Measurements from ENCODE around the gene NAPG.
"Not testable (repeated sequence)": the region's sequence is repeated elsewhere in the genome, so short reads cannot be mapped to it uniquely, and the experiment has no call there.

The NAPG gene

GRCh38 chr18:10556251-10556650 lies 30.4 kb downstream of the NAPG start:
- not testable (repeated sequence) for DNase-seq

- DNase-seq, result no peak
Observed at GRCh38 chr18:10557085-10557677, 31.4 kb downstream of the NAPG start.

- DNase-seq, result no peak
Observed at GRCh38 chr18:10558243-10558966, 32.6 kb downstream of the NAPG start.

GRCh38 chr18:10558967-10559298 lies 33.1 kb downstream of the NAPG start:
- DNase-seq, result no peak

GRCh38 chr18:10559553-10560451 lies 34.0 kb downstream of the NAPG start:
- no peak for DNase-seq

GRCh38 chr18:10560452-10561045 lies 34.7 kb downstream of the NAPG start:
- peak; percentile 45 to 82 (median 69) for DNase-seq

- DNase-seq, result no peak
Observed at GRCh38 chr18:10562773-10563160, 36.9 kb downstream of the NAPG start.

- DNase-seq, result no peak
Observed at GRCh38 chr18:10563886-10564285, 38.1 kb downstream of the NAPG start.

- no peak for DNase-seq
Observed at GRCh38 chr18:10564975-10565773, 39.3 kb downstream of the NAPG start.

GRCh38 chr18:10565835-10566234 lies 40.0 kb downstream of the NAPG start:
- no peak for DNase-seq

- no peak for DNase-seq
Observed at GRCh38 chr18:10566390-10566789, 40.6 kb downstream of the NAPG start.

GRCh38 chr18:10569941-10570340 lies 44.1 kb downstream of the NAPG start:
- DNase-seq, result not testable (repeated sequence)

GRCh38 chr18:10570622-10571021 lies 44.8 kb downstream of the NAPG start:
- no peak for DNase-seq

- DNase-seq, result no peak
Observed at GRCh38 chr18:10571537-10571936, 45.7 kb downstream of the NAPG start.

- DNase-seq, result not testable (repeated sequence)
Observed at GRCh38 chr18:10573261-10573660, 47.4 kb downstream of the NAPG start.

GRCh38 chr18:10574412-10574811 lies 48.6 kb downstream of the NAPG start:
- not testable (repeated sequence) for DNase-seq

- peak in 1 of 3 experiments; percentile 28 for DNase-seq
Observed at GRCh38 chr18:10577842-10578572, 52.2 kb downstream of the NAPG start.

- peak in 2 of 3 experiments; percentile 47 to 74 for DNase-seq
Observed at GRCh38 chr18:10578573-10578899, 52.7 kb downstream of the NAPG start.

- no peak for DNase-seq
Observed at GRCh38 chr18:10579079-10579867, 53.4 kb downstream of the NAPG start.

- DNase-seq, result no peak
Observed at GRCh38 chr18:10580215-10580614, 54.4 kb downstream of the NAPG start.

- no peak for DNase-seq
Observed at GRCh38 chr18:10585260-10585659, 59.4 kb downstream of the NAPG start.

All from NCI-H1417 (cell line).